ENCODE measurements around the gene PDP2.

Gene PDP2

GRCh38 chr16:66878067-66878466, 2.2 kb upstream of the PDP2 start:
- Histone ChIP-seq H3K27me3 (ENCODE audit: control insufficient read depth, low read length) (no peaks in the 10 kb centered on the region), H3K9me3 (ENCODE audit: control insufficient read depth, insufficient read depth, low read length) (no peaks in the 10 kb centered on the region), H3K27ac (ENCODE audit: low read depth, low read length) (peak overlapping the region; percentile 45), H3K4me2 (ENCODE audit: low read length) (peak overlapping the region; percentile 46), H4K20me1 (ENCODE audit: control insufficient read depth, insufficient read depth, low read depth, low read length) (no peaks in the 10 kb centered on the region), H3K36me3 (ENCODE audit: control insufficient read depth, low read length) (no peaks in the 10 kb centered on the region), H3K4me1 (ENCODE audit: control insufficient read depth, low read length) (peaks cover 57% of the 10 kb centered on the region), H3K4me3 (ENCODE audit: low read length) (peak overlapping the region; percentile 33), H3F3A (ENCODE audit: control insufficient read depth, insufficient read depth) (peaks cover 9% of the 10 kb centered on the region), H3K79me2 (ENCODE audit: control insufficient read depth, low read length) (peaks cover 18% of the 10 kb centered on the region), H3K9me2 (replicated peaks; ENCODE audit: control insufficient read depth, low read length) (no peaks in the 10 kb centered on the region)
- TF ChIP-seq EZH2phosphoT487 (IDR thresholded peaks at IDR 0.05; ENCODE audit: borderline replicate concordance, low read length), result no peak
- no peak for TF ChIP-seq CTCF (IDR thresholded peaks at IDR 0.05; ENCODE audit: low read depth, low read length, poor library complexity, severe bottlenecking)

GRCh38 chr16:66881014-66881417, 701 bp downstream of the PDP2 start:
- no peaks in the 10 kb centered on the region for H3K9me3 ChIP-seq (ENCODE audit: control insufficient read depth, insufficient read depth, low read length)
- peaks cover 24% of the 10 kb centered on the region for H3K79me2 ChIP-seq (ENCODE audit: control insufficient read depth, low read length)
- no peaks in the 10 kb centered on the region for H3K9me2 ChIP-seq (replicated peaks; ENCODE audit: control insufficient read depth, low read length)
- no peak overlapping the region for H3K27ac ChIP-seq (ENCODE audit: low read depth, low read length)
- H3K27me3 ChIP-seq (ENCODE audit: control insufficient read depth, low read length), result no peaks in the 10 kb centered on the region
- no peak for TF ChIP-seq CTCF (IDR thresholded peaks at IDR 0.05; ENCODE audit: low read depth, low read length, poor library complexity, severe bottlenecking)
- no peak for TF ChIP-seq EZH2phosphoT487 (IDR thresholded peaks at IDR 0.05; ENCODE audit: borderline replicate concordance, low read length)
- peak overlapping the region; percentile 81 for H3K4me2 ChIP-seq (ENCODE audit: low read length)
- peak overlapping the region; percentile 88 for H3K4me3 ChIP-seq (ENCODE audit: low read length)
- peaks cover 33% of the 10 kb centered on the region for H3K4me1 ChIP-seq (ENCODE audit: control insufficient read depth, low read length)
- no peaks in the 10 kb centered on the region; the same call in 1 of the 2 replicates for H3F3A ChIP-seq (ENCODE audit: control insufficient read depth, insufficient read depth)
- H4K20me1 ChIP-seq (ENCODE audit: control insufficient read depth, insufficient read depth, low read depth, low read length), result no peaks in the 10 kb centered on the region
- H3K36me3 ChIP-seq (ENCODE audit: control insufficient read depth, low read length), result peaks cover 17% of the 10 kb centered on the region

DNA sequence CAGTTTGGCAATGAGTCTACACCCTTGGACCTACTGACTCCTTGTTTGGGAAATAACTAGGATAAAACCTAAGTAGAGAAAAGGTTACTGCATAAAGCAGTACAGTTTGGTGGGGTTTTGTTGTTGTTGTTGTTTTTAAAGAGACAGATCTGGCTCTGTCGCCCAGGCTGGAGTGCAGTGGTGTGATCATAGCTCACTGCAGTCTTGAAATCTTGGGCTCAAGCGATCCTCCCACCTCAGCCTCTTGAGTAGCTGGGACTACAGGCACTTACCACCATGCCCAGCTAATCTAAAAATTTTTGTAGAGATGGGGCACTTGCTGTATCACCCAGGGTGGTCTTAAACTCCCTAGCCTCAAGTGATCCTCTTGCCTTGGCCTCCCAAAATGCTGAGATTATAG, 1.2 kb downstream of the PDP2 start:
- peaks cover 25% of the 10 kb centered on the region for H3K79me2 ChIP-seq (ENCODE audit: control insufficient read depth, low read length)
- no peaks in the 10 kb centered on the region for H3K9me3 ChIP-seq (ENCODE audit: control insufficient read depth, insufficient read depth, low read length)
- no peaks in the 10 kb centered on the region for H3F3A ChIP-seq (ENCODE audit: control insufficient read depth, insufficient read depth)
- H3K36me3 ChIP-seq (ENCODE audit: control insufficient read depth, low read length), result peaks cover 20% of the 10 kb centered on the region
- H3K4me1 ChIP-seq (ENCODE audit: control insufficient read depth, low read length), result peaks cover 28% of the 10 kb centered on the region
- H3K4me3 ChIP-seq (ENCODE audit: low read length), result peak overlapping the region; percentile 88
- no peak for TF ChIP-seq CTCF (IDR thresholded peaks at IDR 0.05; ENCODE audit: low read depth, low read length, poor library complexity, severe bottlenecking)
- no peak for TF ChIP-seq EZH2phosphoT487 (IDR thresholded peaks at IDR 0.05; ENCODE audit: borderline replicate concordance, low read length)
- no peak overlapping the region for H3K27ac ChIP-seq (ENCODE audit: low read depth, low read length)
- H4K20me1 ChIP-seq (ENCODE audit: control insufficient read depth, insufficient read depth, low read depth, low read length), result no peaks in the 10 kb centered on the region
- H3K27me3 ChIP-seq (ENCODE audit: control insufficient read depth, low read length), result no peaks in the 10 kb centered on the region
- H3K4me2 ChIP-seq (ENCODE audit: low read length), result peak overlapping the region; percentile 81
- no peaks in the 10 kb centered on the region for H3K9me2 ChIP-seq (replicated peaks; ENCODE audit: control insufficient read depth, low read length)
